ENCODE results near the gene RSRC1.

The RSRC1 gene

DNA sequence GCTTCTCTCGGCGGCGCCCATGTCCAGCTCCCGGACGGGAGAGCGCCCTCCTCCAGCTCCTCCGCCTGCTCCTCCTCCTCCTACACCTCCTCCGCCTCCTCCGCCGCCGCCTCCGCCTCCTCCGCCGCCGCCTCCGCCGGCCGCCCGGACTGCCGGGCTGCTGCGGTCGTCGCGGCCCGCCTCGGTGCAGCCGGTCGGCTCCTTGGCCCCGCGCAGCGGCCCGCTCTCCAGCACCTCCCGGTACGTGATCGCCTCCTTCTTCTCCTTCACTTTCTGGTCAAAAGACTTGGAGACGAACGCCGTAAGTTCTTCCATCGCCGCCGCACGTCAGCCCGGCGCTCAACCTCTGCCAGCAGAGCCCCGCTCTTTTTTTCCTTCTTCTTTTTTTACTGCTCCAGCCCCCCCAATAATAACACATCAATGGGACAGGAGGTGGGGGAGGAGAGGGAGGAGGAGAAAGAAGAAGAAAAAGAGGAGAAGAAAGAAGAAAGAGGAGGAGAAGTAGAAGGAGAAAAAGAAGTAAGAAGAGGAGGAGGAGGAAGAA is 4.1 kb upstream of the RSRC1 start:
- DNase-seq, result peak; percentile 63 to 87
- H3K9me3 ChIP-seq, result no peaks in the 10 kb centered on the region
- TF ChIP-seq, protein P1, sequence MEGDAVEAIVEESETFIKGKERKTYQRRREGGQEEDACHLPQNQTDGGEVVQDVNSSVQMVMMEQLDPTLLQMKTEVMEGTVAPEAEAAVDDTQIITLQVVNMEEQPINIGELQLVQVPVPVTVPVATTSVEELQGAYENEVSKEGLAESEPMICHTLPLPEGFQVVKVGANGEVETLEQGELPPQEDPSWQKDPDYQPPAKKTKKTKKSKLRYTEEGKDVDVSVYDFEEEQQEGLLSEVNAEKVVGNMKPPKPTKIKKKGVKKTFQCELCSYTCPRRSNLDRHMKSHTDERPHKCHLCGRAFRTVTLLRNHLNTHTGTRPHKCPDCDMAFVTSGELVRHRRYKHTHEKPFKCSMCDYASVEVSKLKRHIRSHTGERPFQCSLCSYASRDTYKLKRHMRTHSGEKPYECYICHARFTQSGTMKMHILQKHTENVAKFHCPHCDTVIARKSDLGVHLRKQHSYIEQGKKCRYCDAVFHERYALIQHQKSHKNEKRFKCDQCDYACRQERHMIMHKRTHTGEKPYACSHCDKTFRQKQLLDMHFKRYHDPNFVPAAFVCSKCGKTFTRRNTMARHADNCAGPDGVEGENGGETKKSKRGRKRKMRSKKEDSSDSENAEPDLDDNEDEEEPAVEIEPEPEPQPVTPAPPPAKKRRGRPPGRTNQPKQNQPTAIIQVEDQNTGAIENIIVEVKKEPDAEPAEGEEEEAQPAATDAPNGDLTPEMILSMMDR (IDR thresholded peaks at IDR 0.05), result no peak
- intact Hi-C loops (cut with DNase I; ENCODE audit: low total_unique reads), result no loop called here
- H3K4me1 ChIP-seq, result peaks cover 0 to 47% (median 22%) of the 10 kb centered on the region in 4 donors
- peak overlapping the region; percentile 93 to 95 for H3K27ac ChIP-seq
- no peaks in the 10 kb centered on the region for H3K27me3 ChIP-seq
- peak overlapping the region; percentile 79 to 84 for H3K4me3 ChIP-seq
- H3K36me3 ChIP-seq, result peaks cover 0 to 7% (median 1%) of the 10 kb centered on the region in 3 donors

DNA sequence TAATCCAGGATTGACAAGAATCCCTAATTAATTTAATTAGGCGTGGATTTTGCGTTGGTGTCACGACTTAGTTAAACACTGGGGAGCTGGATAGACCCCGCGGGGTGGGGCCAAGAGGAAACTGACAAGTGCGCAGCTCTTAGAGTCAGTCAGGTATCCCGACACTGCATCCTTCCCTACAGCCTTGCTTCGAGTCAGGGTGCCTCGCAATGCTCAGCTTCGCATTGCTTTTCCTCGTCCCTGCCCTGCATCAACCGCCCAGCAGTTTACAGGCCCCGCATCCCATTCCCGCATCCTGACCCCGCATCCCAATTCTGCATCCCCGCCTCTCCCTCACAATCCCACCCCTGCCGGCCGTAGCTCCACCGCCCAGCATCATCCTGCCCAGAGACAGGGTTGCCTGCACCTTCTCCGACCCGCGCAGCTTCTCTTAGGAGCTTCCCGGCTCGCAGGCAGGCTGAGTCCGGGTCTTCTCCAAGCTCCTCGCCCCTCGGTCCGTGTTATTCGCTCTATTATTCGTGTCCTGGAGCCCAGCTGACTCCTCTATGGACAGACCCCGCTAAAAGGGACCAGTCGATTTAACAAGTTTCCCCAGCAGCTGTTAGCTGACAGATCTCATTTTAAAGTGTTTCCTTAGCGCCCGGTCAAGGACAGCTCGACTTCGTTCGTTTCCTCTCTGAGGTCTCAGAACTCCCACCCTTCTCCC is 3.0 kb upstream of the RSRC1 start:
- H3K4me3 ChIP-seq, result peak overlapping the region; percentile 79 to 84
- DNase-seq, result peak in 1 of 2 donors; percentile 35
- no peaks in the 10 kb centered on the region for H3K9me3 ChIP-seq
- H3K4me1 ChIP-seq, result peaks cover 0 to 58% (median 27%) of the 10 kb centered on the region in 4 donors
- H3K36me3 ChIP-seq, result no peaks in the 10 kb centered on the region
- TF ChIP-seq, protein P1 (IDR thresholded peaks at IDR 0.05), result no peak
- H3K27me3 ChIP-seq, result no peaks in the 10 kb centered on the region
- H3K27ac ChIP-seq, result peak overlapping the region; percentile 93 to 95
- intact Hi-C loops (cut with DNase I; ENCODE audit: low total_unique reads), result no loop called here

DNA sequence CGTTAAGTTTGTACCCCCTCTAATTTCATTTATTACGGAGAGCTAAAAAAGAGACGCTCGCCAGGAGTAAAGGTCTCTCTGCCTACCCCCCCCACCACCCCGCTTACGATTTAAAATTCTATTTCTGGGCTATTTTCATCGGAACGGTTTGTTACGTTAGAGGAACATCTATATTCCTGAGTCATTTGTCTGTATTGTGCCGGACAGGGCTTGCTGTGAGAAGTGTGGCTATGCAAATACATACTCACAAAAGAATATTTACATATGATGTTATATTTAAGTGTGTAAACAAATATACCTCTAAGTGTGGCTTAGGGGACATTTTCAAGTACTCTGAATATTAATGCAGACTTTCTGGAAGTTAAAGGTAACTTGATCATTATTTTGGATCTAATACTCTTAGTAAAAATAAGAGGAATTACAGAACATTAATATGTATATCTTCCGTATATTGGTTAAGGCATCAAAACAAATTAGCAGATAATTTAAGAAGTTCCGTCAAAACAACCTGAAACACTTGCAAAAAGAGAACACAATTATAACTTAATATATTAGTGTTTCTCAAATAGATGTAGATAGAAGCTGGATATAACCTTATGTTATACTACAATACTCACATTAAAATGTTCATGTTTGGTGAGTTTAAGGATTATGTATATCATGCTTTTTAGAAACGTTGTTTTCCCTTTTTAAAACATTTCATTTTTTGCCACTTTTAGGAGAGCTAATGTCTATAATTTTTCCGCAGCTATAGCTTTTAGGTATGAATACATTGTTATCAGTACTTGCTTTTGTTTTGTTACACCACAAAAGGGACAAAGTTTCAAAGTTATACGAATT is 2.1 kb upstream of the RSRC1 start:
- Histone ChIP-seq H3K27ac (peak overlapping the region; percentile 93 to 95), H3K36me3 (no peaks in the 10 kb centered on the region), H3K27me3 (no peaks in the 10 kb centered on the region), H3K9me3 (no peaks in the 10 kb centered on the region), H3K4me1 (peaks cover 0 to 55% (median 24%) of the 10 kb centered on the region in 4 donors), H3K4me3 (peak overlapping the region; percentile 79 to 84)
- intact Hi-C loops (cut with DNase I; ENCODE audit: low total_unique reads), result no loop called here
- TF ChIP-seq, protein P1 (IDR thresholded peaks at IDR 0.05), result no peak
- no peak for DNase-seq

DNA sequence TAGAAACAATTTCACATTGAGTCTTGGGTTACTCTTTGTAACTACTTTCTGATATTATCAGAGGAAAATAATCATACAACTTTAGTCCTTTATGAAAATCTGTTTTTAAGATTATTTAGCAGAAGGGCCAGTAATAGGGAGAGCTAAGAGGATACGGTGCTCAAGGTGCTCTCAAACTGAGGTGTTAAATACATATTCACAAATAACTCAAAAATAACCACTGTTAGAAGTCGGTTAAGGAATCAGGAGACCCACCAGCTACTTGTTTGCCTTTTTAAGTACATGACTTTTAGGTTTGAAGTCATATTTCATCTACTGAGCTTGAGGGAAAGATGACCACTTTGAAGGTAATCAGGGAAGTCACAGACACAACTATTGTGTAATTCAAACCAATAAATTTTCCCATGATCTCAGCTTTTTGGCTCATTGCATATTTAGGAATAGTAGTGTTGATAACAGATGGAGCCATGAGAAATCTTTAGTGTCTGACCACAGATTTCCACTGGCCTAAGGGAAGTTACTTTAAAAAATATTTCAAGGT is 1.4 kb upstream of the RSRC1 start:
- Histone ChIP-seq H3K4me3 (peak overlapping the region in 1 of 2 donors; percentile 7), H3K36me3 (no peaks in the 10 kb centered on the region), H3K27me3 (no peaks in the 10 kb centered on the region), H3K27ac (peak overlapping the region; percentile 93 to 95), H3K9me3 (no peaks in the 10 kb centered on the region), H3K4me1 (peaks cover 0 to 48% (median 21%) of the 10 kb centered on the region in 4 donors)
- TF ChIP-seq, protein P1 (IDR thresholded peaks at IDR 0.05), result no peak
- intact Hi-C loops (cut with DNase I; ENCODE audit: low total_unique reads), result no loop called here
- no peak for DNase-seq

DNA sequence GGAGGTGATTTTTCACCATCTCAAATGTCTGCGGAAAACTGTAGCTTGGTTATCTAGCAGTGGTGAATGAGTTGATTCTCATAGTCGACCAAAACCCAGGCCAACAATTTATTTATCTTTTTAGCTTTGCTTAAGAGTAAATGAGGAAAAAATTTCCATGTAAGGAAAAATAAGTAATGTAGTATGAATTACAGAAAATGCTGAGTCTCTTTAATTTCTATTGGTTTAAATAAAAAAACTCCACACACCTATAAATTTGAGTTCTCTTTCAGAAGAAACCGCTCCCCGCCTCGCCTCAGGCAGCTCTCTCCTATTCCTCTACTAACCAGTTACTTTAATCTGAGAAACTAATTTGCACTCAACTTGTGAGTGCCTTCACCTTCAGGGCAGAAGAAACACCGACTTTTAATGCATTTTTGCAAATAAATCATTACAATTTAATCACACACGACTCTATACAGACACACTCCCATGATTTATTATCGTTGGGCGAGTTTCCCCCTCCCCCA is 540 bp upstream of the RSRC1 start:
- peaks cover 0 to 40% (median 18%) of the 10 kb centered on the region in 4 donors for H3K4me1 ChIP-seq
- H3K4me3 ChIP-seq, result peak overlapping the region; percentile 71 to 98
- no peaks in the 10 kb centered on the region for H3K36me3 ChIP-seq
- intact Hi-C loops (cut with DNase I; ENCODE audit: low total_unique reads), result no loop called here
- TF ChIP-seq, protein P1 (IDR thresholded peaks at IDR 0.05), result no peak
- no peaks in the 10 kb centered on the region for H3K9me3 ChIP-seq
- DNase-seq, result no peak
- H3K27me3 ChIP-seq, result no peaks in the 10 kb centered on the region
- peak overlapping the region; percentile 84 to 95 for H3K27ac ChIP-seq
